ENCODE data around the gene DYNC1H1.

DNA sequence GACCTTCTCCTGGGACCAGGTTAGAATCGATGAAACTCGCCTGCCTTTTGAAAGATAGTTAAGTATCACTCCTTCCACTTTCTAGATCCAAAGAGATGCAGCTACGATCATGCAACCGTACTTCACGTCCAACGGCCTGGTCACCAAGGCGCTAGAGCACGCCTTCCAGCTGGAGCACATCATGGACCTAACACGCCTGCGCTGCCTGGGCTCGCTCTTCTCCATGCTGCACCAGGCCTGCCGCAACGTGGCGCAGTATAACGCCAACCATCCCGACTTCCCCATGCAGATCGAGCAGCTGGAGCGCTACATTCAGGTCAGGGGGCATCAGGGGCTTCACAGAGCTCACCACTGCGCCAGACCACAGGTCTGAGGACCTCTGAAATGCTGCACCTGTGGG is 51.4 kb downstream of the DYNC1H1 start:
- no peak for TF ChIP-seq CTCF (optimal IDR thresholded peaks at IDR 0.05 in 1 of 3, IDR thresholded peaks at IDR 0.05 in 1 of 3, conservative IDR thresholded peaks at IDR 0.05 in 1 of 3; ENCODE audit: extremely low read depth in 1 of 3, insufficient read depth in 2 of 3, low read length in 3 of 3)
- no peak for TF ChIP-seq EZH2 (IDR thresholded peaks at IDR 0.05; ENCODE audit: low read length)
